ENCODE data around the gene LRP2.

DNA sequence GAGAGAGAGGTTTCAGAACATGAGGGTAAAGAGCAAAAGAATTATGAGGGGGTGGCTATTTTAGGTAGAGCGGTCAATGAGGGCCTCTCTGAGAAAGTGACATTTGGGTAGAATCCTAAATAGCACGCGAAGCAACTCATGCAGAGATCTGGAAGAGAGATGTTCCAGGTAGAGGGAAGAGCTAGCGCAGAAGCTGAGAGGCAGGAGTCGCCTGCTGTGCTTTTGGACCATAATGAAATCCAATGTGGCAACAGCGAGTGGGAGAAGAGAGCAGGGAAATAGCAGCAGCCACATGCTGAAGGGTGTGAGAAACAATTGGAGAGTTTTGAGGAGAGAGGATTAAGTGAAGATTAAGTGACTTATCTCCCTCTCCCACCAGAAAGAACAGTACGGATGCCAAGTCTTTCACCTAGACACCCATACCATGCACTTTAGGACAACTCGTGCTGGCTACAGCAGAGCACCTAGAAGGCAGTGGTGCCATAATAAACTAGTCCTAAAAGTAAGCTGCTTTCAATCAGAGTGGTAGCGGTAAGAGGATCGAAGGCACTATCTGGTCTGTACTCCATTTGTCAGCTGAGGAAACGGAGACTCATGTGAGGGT, 129.7 kb downstream of the LRP2 start:
- TF ChIP-seq EZH2 (IDR thresholded peaks at IDR 0.05) (no peak), POLR2AphosphoS5 (IDR thresholded peaks at IDR 0.05; ENCODE audit: borderline replicate concordance, low read depth, low read length) (no peak)

Data from SK-N-MC (cell line).